K562 (cell line): ENCODE data around the gene MMP17. TPM values are rescaled to one million over a fixed set of nuclear protein-coding genes. Genes with fewer than 3 reads are reported as not detected.

Source experiments
- ARID4B ChIP-seq: sonication (generic); formaldehyde crosslinking; IDR thresholded peaks from 2 replicates; pipeline ENCODE4 v1.8.0; 2022; ENCODE audit warnings: mild to moderate bottlenecking, missing genetic modification reagents
- CTBP1 ChIP-seq: fragments of 450-650 bp; IDR thresholded peaks from 2 replicates; pipeline ENCODE4 v1.6.1; 2016; ENCODE audit warnings: borderline replicate concordance
- E2F4 ChIP-seq: sonication (generic); formaldehyde crosslinking; IDR thresholded peaks from 2 replicates; pipeline ENCODE4 v1.8.0; 2022; ENCODE audit warnings: mild to moderate bottlenecking, low read depth, missing genetic modification reagents
- HOXB6 ChIP-seq: fragments of 250-450 bp; sonication (Bioruptor Pico); IDR thresholded peaks from 2 replicates; pipeline ENCODE4 v1.5.1; 2022; ENCODE audit warnings: mild to moderate bottlenecking, borderline replicate concordance
- MAFK ChIP-seq: IDR thresholded peaks from 2 replicates; pipeline ENCODE4 v1.6.1; 2011; ENCODE audit warnings: low read length, improper control_type of control experiment
- NFRKB ChIP-seq: fragments of 450-650 bp; IDR thresholded peaks from 2 replicates; pipeline ENCODE4 v1.6.1; 2016; ENCODE audit warnings: low read depth
- PCBP2 ChIP-seq: fragments of 200-400 bp; formaldehyde crosslinking; IDR thresholded peaks from 2 replicates; pipeline ENCODE4 v1.6.1; 2018; ENCODE audit warnings: low read length, low read depth, mild to moderate bottlenecking, moderate library complexity; ENCODE audit not compliant: poor library complexity, severe bottlenecking
- POLR3A ChIP-seq: IDR thresholded peaks from 2 replicates; pipeline ENCODE4 v1.6.1; 2011; ENCODE audit warnings: borderline replicate concordance, mild to moderate bottlenecking, moderate library complexity; ENCODE audit not compliant: insufficient read length, insufficient read depth; ENCODE audit errors: extremely low read depth
- RB1 ChIP-seq: fragments of 450-650 bp; IDR thresholded peaks from 2 replicates; pipeline ENCODE4 v1.6.1; 2017; ENCODE audit warnings: low read depth, mild to moderate bottlenecking
- THRA ChIP-seq: fragments of 450-650 bp; IDR thresholded peaks from 2 replicates; pipeline ENCODE4 v1.6.1; 2017; ENCODE audit warnings: mild to moderate bottlenecking, moderate library complexity
- ZNF24 ChIP-seq: fragments of 450-650 bp; IDR thresholded peaks from 2 replicates; pipeline ENCODE4 v1.6.1; 2016
- ZNF3 ChIP-seq: fragments of 250-450 bp; sonication (Bioruptor Pico); IDR thresholded peaks from 2 replicates; pipeline ENCODE4 v1.5.0; 2021; ENCODE audit warnings: mild to moderate bottlenecking, moderate library complexity
- ZNF354B ChIP-seq: fragments of 250-450 bp; sonication (Bioruptor Pico); IDR thresholded peaks from 2 replicates; pipeline ENCODE4 v1.4.0; 2020
- ZNF398 ChIP-seq: fragments of 250-450 bp; sonication (Bioruptor Pico); IDR thresholded peaks from 2 replicates; pipeline ENCODE4 v1.8.0; 2021; ENCODE audit warnings: moderate library complexity, mild to moderate bottlenecking, inconsistent platforms
- ZNF408 ChIP-seq: fragments of 250-450 bp; sonication (Bioruptor Pico); IDR thresholded peaks from 2 replicates; pipeline ENCODE4 v1.4.0; 2020; ENCODE audit warnings: low read depth, mild to moderate bottlenecking, moderate library complexity
- ZNF41 ChIP-seq: fragments of 250-450 bp; sonication (Bioruptor Pico); conservative IDR thresholded peaks from 2 replicates; pipeline ENCODE4 v1.4.0; 2020; ENCODE audit warnings: mild to moderate bottlenecking
- ZNF57 ChIP-seq: fragments of 450-650 bp; formaldehyde crosslinking; IDR thresholded peaks from 2 replicates; pipeline ENCODE4 v1.4.0; 2020; ENCODE audit warnings: mild to moderate bottlenecking, moderate library complexity
- ZNF668 ChIP-seq: fragments of 250-450 bp; sonication (Bioruptor Pico); IDR thresholded peaks from 2 replicates; pipeline ENCODE4 v1.8.0; 2022; ENCODE audit warnings: mild to moderate bottlenecking, inconsistent platforms
- polyA plus RNA-seq, 8 experiments: library from polyadenylated mRNA; depleted of rRNA in 4 of 8; stranded (reverse) in 5 of 8; unstranded in 3 of 8; fragments of >200 nt; fragmentation: Nextera tagmentation in 2 of 8; fragmentation: Illumina TruSeq in 1 of 8; extraction: Ambion mirVana in 2 of 8; extraction: Trizol in 1 of 8; gene quantifications; 2 replicates each; pipeline versions ENCODE4 v1.2.1 to v1.2.3, GENCODE V29; 2011 to 2014; ENCODE audit warnings: inconsistent platforms in 1 of 8, missing spikeins in 1 of 8
- total RNA-seq, 7 experiments: library from RNA; depleted of rRNA in 6 of 7; stranded (reverse); fragments of >200 nt in 6 of 7; fragmentation: Illumina TruSeq in 2 of 7; extraction: Trizol in 2 of 7; gene quantifications; 2 replicates each; pipeline versions ENCODE4 v1.2.1 to v1.2.3, GENCODE V29; 2011 to 2021; ENCODE audit warnings: low replicate concordance in 1 of 7
- TF ChIP-seq, protein P1 (sequence below): sonication (generic); formaldehyde crosslinking; IDR thresholded peaks from 2 replicates; pipeline ENCODE4 v1.8.0; 2022; ENCODE audit warnings: missing genetic modification reagents, mild to moderate bottlenecking, moderate library complexity, borderline replicate concordance

MMP17 gene
- total and polyA plus RNA-seq, 9 of the 15 experiments (the other 6 are each of a cell fraction or from before 2014, with no cell fraction given) = 1.1 to 21.2 (median 17.1) TPM; not detected in 2

GRCh38 chr12:131896080-131896810 is 68.1 kb downstream of the MMP17 start (continued):
- TF ChIP-seq THRA (no peak), ARID4B (CRISPR knock-in tag) (peak; percentile 71), ZNF24 (no peak), NFRKB (0 out of 2 replicates have a peak, but pooled peaks have one; percentile 30), PCBP2 (no peak), MAFK (peak; percentile 92), ZNF354B (no peak), HOXB6 (CRISPR knock-in tag) (no peak), ZNF3 (CRISPR knock-in tag) (no peak), ZNF668 (CRISPR knock-in tag) (no peak), E2F4 (CRISPR knock-in tag) (no peak), POLR3A (no peak), ZNF41 (no peak), ZNF57 (CRISPR knock-in tag) (no peak), ZNF398 (CRISPR knock-in tag) (no peak), RB1 (peak; percentile 53), ZNF408 (CRISPR knock-in tag) (no peak), CTBP1 (peak; percentile 73)
- TF ChIP-seq, protein P1, sequence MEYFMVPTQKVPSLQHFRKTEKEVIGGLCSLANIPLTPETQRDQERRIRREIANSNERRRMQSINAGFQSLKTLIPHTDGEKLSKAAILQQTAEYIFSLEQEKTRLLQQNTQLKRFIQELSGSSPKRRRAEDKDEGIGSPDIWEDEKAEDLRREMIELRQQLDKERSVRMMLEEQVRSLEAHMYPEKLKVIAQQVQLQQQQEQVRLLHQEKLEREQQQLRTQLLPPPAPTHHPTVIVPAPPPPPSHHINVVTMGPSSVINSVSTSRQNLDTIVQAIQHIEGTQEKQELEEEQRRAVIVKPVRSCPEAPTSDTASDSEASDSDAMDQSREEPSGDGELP (CRISPR knock-in tag) = peak; percentile 91
